NK-92 (cell line): ENCODE measurements around the gene TMEM203.
"Not testable (repeated sequence)": the region's sequence is repeated elsewhere in the genome, so short reads cannot be mapped to it uniquely, and the experiment has no call there.

ENCODE experiments used
- DNase-seq: peaks from one replicate; lab custom pipeline; 2025; ENCODE audit not compliant: unreplicated experiment; lab: John Stamatoyannopoulos, UW

TMEM203 gene

GRCh38 chr9:137242269-137243203 is 37.1 kb upstream of the TMEM203 start:
- no peak for DNase-seq

- no peak for DNase-seq
Observed at GRCh38 chr9:137241490-137242268, 36.2 kb upstream of the TMEM203 start.

- DNase-seq: peak; percentile 90
Observed at GRCh38 chr9:137240841-137241489, 35.5 kb upstream of the TMEM203 start, which contains the start of gene TUBB4B. TSS of gene TUBB4B (plus strand) at chr9:137241287. CDS start at chr9:137241361, 74 bp downstream.

GRCh38 chr9:137240318-137240840 is 34.9 kb upstream of the TMEM203 start:
- no peak for DNase-seq

DNA sequence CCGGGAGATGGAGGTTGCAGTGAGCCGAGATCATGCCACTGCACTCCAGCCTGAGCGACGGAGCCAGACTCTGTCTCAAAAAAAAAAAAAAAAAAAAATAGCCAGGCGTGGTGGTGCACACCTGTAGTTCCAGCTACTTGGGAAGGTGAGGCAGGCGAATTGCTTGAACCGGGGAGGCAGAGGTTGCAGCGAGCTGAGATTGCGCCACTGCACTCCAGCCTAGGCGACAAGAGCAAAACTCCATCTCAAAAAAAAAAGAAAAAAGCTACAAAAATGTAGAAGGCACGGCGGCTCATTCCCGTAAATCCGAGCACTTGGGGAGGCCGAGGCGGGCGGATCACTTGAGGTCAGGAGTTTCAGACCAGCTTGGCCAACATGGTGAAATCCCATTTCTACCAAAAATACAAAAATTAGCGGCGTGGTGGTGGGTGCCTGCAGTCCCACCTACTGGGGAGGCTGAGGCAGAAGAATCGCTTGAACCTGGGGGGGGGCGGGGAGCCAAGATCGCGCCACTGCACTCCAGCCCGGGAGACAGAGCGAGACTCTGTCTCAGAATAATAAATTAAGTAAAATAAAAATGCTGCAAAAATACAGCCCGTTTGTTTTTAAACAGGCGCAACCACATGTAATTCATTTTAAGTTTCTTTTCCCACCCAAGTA is 34.2 kb upstream of the TMEM203 start:
- DNase-seq: not testable (repeated sequence)

DNA sequence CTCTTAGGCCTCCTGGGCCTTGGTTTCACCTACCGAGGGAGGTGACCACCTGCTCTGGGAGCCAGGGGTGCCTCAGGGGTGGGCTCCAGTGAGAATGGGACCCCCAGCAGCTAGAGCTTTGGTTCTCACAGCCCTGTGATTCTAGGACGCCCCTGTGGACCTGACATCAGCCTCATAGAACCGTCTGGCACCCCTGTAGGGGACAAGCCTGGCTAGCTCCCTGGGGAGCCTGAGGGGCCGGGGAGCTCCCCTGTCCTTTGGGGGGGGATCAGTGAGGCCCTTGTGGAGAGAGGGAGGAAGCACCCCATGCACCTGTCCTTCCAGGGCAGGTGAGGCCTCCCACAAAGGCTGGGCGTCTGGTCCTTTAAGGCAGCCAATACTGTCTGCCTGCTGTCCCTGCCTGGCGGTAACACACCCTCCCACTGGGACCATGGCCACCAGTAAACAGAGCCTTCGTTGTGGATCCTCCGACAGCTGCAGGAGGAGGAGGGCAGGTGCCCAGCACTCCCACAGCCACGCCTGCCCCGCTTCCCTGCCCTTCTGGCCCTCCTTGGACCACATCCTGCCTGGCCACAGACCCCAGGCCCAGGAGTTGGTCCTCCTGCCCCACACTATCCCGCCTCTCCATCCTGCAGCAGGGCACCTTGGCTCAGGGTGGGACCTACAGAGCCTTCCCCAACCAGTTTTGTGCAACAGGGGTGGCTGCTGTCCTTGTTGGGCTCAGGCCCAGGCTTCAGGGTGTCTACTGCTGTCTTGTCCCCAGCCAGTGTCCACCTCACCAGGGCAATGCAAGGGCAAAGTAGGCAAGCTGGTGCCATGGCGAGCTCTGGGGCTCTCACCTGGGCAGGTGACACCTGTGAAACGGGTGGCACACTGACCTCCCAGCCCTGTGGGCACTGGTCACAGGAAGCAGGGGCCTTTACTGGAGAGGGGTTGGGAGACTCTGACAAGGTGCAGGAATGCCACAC is 32.6 kb upstream of the TMEM203 start:
- DNase-seq: no peak

GRCh38 chr9:137236936-137237421 is 31.5 kb upstream of the TMEM203 start:
- no peak for DNase-seq

DNA sequence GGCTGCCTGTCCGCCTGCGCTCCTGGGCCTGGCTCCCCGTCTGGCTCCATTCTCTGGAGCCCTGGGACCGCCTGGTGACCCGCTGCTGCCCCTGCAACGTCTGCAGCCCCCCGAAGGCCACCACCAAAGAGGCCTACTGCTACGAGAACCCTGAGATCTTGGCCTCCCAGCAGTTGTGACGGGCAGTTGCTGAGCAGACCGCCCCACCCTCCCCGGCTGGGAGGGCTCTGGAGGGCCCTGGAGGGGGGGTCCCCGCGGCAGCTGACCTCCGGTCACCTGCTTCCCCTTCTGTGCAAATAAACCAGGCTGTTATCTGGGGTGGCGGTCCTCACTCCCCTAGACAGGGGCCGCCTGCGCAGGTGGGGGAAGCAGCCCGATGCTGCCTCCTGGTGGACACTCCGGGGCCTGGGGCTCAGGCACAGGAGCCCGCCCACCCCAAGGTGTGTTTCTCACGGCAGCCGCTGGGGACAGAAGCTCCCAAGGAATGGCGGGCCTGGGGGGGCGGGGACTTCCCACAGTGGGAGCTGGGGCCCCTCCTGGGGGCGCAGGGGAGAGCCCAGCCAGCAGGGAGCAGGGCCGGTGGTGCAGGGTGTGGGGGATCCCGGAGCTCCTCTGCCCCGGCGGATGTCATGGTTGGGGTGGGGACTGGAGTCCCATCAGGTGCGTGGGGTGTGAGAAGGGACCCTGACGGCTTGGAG is 30.9 kb upstream of the TMEM203 start:
- DNase-seq: peak; percentile 30

- no peak for DNase-seq
Observed at GRCh38 chr9:137235424-137236237, 30.2 kb upstream of the TMEM203 start.

GRCh38 chr9:137234758-137235423 is 29.4 kb upstream of the TMEM203 start:
- DNase-seq: no peak

- DNase-seq: no peak
Observed at GRCh38 chr9:137234055-137234697, 28.7 kb upstream of the TMEM203 start.

DNA sequence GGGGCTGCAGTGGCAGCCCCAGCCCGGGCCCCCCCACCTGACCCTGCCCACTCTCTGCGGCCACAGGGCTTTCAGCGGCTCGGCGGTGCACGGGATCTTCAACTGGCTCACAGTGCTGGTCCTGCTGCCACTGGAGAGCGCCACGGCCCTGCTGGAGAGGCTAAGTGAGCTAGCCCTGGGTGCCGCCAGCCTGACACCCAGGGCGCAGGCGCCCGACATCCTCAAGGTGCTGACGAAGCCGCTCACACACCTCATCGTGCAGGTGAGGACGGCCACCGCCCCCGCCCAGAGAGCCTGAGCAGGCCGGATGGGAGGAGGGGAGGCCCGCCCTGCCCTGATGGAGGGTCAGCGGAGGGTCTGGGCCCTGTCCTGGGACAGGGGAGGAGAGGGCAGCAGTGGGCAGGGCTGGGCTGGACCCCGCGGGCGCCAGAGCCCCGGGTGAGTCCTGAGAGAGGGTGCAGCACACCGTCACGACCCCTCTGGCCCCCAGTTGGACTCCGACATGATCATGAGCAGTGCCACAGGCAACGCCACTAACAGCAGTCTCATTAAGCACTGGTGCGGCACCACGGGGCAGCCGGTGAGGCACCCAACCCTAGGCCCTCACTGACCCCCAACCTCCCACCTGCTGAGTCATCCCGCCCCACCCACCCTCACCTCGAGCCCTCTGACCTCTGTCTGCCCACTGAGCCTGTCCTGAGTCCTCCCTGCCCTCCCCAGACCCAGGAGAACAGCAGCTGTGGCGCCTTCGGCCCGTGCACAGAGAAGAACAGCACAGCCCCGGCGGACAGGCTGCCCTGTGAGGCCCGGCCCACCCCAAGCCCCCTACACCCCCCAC is 27.9 kb upstream of the TMEM203 start:
- no peak for DNase-seq

- no peak for DNase-seq
Observed at GRCh38 chr9:137232510-137232909, 27.1 kb upstream of the TMEM203 start.

DNA sequence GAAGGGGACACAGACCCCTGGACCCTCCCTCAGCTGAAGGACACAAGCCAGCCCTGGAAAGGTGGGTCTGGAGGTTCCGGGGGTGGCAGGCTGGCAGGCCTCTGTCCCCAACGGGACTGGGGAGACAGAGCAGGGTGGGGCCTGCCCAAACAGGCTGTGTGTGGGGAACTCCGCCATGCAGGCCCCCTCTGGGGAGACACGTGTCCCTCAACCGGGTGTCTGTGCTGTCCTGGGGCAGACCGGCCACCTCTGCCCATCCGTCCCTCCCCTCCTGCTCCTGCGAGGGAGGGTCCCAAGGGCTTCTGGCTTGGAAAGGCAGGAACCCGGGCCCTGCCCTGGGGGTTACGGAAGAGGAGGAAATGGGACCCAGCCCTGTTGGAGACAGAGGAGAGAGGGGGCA is 26.7 kb upstream of the TMEM203 start:
- DNase-seq: no peak

DNA sequence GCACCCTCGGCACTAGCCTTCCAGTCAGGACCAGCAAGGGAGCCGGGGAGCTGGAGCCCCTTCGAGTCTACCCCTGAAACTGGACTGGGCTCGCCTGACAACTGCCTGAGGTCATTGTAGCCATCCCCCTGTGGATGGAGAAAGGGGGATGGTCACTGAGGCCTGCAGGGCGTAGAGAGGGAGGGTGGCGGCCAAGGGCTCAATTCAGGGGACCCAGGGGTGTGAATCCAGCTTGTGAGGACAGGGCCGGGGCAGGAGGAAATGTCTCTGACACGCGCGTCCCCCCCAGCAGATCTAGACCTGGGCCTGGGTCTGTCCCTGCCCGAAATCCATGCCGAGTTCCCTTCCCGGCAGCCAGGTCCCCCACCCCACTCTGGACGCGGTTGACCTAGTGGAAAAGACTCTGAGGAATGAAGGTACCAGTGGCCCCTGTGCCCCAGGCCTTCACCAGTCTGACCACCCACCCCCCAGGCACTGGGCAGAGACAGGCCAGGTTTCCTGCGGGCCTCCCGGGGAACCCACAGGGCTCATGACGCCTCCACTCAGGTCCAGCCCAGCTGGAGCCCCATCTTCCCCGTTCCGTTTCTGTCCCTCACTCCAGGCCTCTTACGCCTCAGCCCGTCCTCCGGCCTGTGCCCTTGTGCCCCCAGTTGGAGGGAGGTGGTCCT is 26.1 kb upstream of the TMEM203 start:
- no peak for DNase-seq
